C4-2B (cell line): ENCODE measurements around the gene SLC22A5.
"Not testable (repeated sequence)": the region's sequence is repeated elsewhere in the genome, so short reads cannot be mapped to it uniquely, and the experiment has no call there.

Experiments used
- H3K27ac ChIP-seq: fragments of 450-650 bp; 2 replicates; pipeline ENCODE4 v1.5.1; 2017
- ZFX ChIP-seq: fragments of 450-650 bp; IDR thresholded peaks from 2 replicates; pipeline ENCODE4 v1.6.1; 2017
- TF ChIP-seq, protein P1 (sequence below): fragments of 450-650 bp; conservative IDR thresholded peaks from 2 replicates; pipeline ENCODE4 v1.5.1; 2017; ENCODE audit warnings: mild to moderate bottlenecking

SLC22A5 gene

DNA sequence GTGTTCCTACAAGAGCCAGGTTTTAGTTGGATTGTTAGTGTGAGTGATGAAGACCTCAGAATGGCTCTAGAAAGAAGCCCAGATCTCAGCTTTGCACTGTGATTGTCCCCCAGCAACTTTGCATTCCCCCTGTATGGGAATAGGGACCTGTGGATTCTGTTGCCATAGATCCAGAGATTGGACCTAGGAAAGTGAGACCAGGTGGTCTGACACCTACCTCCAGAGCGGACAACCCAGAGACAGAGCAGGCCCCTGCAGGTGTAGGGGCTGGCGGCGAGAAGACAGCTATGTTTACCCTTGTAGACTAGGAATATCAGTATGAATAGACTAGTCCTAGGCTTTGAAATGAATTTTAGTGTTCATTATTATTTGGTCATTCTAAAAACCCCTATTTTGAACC, 67.4 kb downstream of the SLC22A5 start:
- H3K27ac ChIP-seq, result no peak overlapping the region

DNA sequence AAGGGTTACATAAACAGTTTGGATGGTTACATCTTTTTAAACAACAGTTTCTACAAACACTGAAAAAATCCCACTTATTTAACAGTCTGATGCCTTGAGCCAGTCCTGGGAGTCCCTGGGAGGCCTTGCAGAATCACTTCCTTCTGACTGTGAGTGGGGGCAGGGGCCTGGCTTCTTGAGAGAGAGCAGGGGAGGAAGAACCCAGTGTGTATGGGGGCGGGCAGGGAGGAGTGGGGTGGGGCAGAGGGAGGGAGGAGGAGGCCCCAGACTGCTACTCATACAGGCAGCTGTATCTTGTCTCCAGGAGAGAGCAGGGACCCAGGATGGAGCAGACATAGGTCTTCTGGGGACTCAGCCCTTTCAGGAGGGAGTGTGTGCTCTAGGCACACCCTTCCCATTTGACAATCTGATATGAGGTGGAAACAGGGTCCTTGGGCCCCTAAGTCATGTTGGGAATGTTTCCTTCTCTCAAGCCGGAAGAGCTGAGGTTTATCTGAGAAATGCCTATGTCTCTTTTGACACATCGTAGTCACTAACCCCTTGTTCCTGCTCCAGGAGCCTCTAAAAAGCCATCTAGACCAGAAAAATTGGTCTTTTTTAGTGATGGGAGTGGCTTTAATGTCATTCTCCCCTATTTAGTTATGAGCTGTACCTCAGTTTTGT, 68.2 kb downstream of the SLC22A5 start:
- TF ChIP-seq, protein P1, sequence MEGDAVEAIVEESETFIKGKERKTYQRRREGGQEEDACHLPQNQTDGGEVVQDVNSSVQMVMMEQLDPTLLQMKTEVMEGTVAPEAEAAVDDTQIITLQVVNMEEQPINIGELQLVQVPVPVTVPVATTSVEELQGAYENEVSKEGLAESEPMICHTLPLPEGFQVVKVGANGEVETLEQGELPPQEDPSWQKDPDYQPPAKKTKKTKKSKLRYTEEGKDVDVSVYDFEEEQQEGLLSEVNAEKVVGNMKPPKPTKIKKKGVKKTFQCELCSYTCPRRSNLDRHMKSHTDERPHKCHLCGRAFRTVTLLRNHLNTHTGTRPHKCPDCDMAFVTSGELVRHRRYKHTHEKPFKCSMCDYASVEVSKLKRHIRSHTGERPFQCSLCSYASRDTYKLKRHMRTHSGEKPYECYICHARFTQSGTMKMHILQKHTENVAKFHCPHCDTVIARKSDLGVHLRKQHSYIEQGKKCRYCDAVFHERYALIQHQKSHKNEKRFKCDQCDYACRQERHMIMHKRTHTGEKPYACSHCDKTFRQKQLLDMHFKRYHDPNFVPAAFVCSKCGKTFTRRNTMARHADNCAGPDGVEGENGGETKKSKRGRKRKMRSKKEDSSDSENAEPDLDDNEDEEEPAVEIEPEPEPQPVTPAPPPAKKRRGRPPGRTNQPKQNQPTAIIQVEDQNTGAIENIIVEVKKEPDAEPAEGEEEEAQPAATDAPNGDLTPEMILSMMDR, result no peak
- no peak for TF ChIP-seq ZFX
- no peak overlapping the region for H3K27ac ChIP-seq

More for the DNA sequence above, 67.4 kb downstream of the SLC22A5 start:
- no peak for TF ChIP-seq ZFX
- TF ChIP-seq, protein P1, result no peak

DNA sequence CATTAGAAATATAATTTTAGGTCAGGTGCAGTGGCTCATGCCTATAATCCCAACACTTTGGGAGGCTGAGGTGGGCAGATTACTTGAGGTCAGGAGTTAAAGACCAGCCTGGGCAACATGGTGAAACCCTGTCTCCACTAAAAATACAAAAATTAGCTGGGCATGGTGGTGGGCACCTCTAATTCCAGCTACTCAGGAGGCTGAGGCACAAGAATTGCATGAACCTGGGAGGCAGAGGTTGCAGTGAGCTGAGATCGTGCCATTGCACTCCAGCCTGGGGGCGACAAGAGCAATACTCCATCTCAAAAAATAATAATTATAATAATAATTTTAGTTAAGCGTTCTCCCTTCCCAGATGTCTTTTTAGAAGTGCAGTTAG, 68.7 kb downstream of the SLC22A5 start:
- H3K27ac ChIP-seq, result not testable (repeated sequence)

DNA sequence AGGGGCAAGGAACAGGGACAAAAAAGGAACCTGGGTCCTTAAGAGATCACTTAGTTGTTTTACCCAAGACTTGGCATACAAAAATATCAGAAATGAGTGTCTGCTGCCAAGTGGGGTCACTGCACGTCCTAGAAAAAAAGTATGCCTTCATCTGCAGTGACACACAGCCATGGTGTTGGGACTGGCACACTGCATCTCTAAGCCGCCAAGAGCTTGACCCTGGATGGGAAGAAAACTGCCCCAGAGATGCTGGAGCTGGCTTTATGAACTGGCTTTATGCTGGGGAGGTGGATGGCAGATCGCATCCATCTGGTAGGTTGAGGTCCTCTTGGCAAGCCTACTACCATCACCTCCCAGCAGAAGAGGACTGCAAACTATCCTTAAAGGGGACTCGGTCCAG, 69.4 kb downstream of the SLC22A5 start:
- no peak overlapping the region for H3K27ac ChIP-seq
- TF ChIP-seq, protein P1, result no peak
- TF ChIP-seq ZFX, result no peak

DNA sequence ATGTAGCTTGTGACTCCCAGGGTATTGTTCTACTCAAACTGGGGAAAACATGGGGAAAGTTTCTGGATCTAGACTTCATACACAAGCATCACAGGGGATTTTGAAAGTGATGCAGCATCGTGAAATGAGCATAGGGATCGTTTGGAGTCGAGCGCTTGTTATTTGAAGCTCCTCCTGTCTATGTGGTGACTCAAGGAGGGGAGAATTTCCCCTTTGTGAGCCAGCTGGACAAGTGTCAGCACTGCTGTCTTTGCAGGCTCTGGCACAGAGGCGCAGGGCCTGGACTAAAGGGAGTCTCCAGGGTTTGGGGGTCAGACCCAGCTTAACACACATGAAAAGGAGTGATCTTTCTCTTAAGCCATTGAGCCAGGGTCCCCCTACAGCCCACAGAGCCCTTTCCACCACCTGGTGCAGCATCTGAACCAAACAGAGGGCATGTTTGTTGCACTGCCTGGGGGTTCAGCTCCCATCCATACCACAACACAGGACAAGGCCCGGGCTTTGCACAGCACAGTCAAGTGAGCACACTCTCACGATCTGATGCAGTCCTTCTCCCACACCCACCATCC, 70.1 kb downstream of the SLC22A5 start:
- TF ChIP-seq ZFX, result no peak
- TF ChIP-seq, protein P1, result no peak

DNA sequence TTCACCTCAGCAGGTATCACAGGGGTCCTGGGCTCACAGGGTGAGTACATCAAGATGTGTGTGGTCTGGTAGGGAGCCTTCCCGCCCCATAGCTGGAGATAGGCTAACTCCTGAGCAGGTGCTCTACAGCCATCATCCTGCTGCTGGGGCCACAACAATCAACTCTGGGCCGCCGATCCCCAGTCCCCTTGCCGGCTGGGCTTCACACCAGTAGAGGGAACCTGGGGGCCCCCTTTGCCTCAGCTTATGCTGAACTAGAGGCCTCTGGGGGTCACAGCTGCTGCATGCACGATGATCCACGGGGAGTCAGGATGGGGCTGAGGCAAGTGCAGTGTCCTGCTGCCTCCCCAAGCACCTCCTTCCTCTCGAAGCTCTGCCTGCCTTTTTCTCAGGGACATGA, 74.6 kb downstream of the SLC22A5 start:
- TF ChIP-seq, protein P1, result no peak
- no peak for TF ChIP-seq ZFX
- no peak overlapping the region for H3K27ac ChIP-seq

More for the DNA sequence above, 70.1 kb downstream of the SLC22A5 start:
- H3K27ac ChIP-seq, result no peak overlapping the region
